IMR-90 (cell line): ENCODE measurements around the gene NFATC3.

Source experiments
- BHLHE40 ChIP-seq: fragments of 150-350 bp; IDR thresholded peaks from 2 replicates; pipeline ENCODE4 v1.6.1; 2016; ENCODE audit warnings: mild to moderate bottlenecking, low read depth, low read length
- CEBPB ChIP-seq: IDR thresholded peaks from 2 replicates; pipeline ENCODE4 v1.6.1; 2012; ENCODE audit warnings: low read depth, low read length, improper control_type of control experiment
- MAZ ChIP-seq: IDR thresholded peaks from 2 replicates; pipeline ENCODE4 v1.6.1; 2012; ENCODE audit warnings: low read depth, mild to moderate bottlenecking, low read length, improper control_type of control experiment, moderate library complexity, borderline replicate concordance
- POLR2A ChIP-seq: IDR thresholded peaks from 2 replicates; pipeline ENCODE4 v1.6.1; 2012; ENCODE audit warnings: mild to moderate bottlenecking, low read depth, low read length
- RAD21 ChIP-seq: IDR thresholded peaks from 2 replicates; pipeline ENCODE4 v1.6.1; 2012; ENCODE audit warnings: low read length, improper control_type of control experiment
- USF2 ChIP-seq: fragments of 150-350 bp; IDR thresholded peaks from 2 replicates; pipeline ENCODE4 v1.6.1; 2017; ENCODE audit warnings: mild to moderate bottlenecking, antibody characterized with exemption, low read length, low read depth
- TF ChIP-seq, protein P1 (sequence below): conservative IDR thresholded peaks from 2 replicates; pipeline ENCODE4 v1.5.1; 2012; ENCODE audit warnings: mild to moderate bottlenecking, low read depth, low read length, improper control_type of control experiment

DNA sequence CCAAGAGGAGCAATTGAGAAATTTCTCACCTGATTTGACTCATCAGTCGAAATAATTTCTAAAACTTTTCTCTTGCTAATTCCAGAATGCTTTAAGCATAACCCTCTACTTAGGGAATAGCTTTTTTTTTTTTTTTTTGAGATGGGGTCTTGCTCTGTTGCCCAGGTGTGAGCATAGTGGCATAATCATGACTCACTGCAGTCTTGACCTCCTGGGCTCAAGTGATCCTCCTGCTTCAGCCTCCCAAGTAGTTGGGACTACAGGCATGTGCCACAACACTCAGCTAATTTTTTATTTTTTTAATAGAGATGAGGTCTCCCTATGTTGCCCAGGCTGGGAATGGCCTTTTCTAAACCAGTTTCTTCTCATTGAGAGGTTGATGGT is 13.7 kb upstream of the NFATC3 start:
- TF ChIP-seq POLR2A (no peak), CEBPB (no peak), USF2 (no peak), RAD21 (no peak), BHLHE40 (no peak), MAZ (no peak)
- TF ChIP-seq, protein P1, sequence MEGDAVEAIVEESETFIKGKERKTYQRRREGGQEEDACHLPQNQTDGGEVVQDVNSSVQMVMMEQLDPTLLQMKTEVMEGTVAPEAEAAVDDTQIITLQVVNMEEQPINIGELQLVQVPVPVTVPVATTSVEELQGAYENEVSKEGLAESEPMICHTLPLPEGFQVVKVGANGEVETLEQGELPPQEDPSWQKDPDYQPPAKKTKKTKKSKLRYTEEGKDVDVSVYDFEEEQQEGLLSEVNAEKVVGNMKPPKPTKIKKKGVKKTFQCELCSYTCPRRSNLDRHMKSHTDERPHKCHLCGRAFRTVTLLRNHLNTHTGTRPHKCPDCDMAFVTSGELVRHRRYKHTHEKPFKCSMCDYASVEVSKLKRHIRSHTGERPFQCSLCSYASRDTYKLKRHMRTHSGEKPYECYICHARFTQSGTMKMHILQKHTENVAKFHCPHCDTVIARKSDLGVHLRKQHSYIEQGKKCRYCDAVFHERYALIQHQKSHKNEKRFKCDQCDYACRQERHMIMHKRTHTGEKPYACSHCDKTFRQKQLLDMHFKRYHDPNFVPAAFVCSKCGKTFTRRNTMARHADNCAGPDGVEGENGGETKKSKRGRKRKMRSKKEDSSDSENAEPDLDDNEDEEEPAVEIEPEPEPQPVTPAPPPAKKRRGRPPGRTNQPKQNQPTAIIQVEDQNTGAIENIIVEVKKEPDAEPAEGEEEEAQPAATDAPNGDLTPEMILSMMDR, result no peak
